Smooth muscle cell (in vitro differentiated cells): ENCODE results near the gene LFNG. TPM values are rescaled to one million over a fixed set of nuclear protein-coding genes. Genes with fewer than 3 reads are reported as not detected.

Experiments
- DNase-seq: peaks from one replicate; lab custom pipeline; 2025; ENCODE audit not compliant: unreplicated experiment; lab: John Stamatoyannopoulos, UW
- H2AFZ ChIP-seq: fragments of 200-600 bp; sonication (generic); 2 replicates; pipeline ENCODE4 v1.6.0; 2016; ENCODE audit warnings: antibody characterized with exemption, low read depth, mild to moderate bottlenecking
- H3F3A ChIP-seq: fragments of 200-600 bp; sonication (generic); 2 replicates; pipeline ENCODE4 v1.6.0; 2017; ENCODE audit warnings: antibody characterized with exemption, low read depth
- H3K27ac ChIP-seq: fragments of 200-600 bp; sonication (generic); 2 replicates; pipeline ENCODE4 v1.5.1; 2016; ENCODE audit warnings: low read depth, mild to moderate bottlenecking
- H3K27me3 ChIP-seq: fragments of 200-600 bp; sonication (generic); 2 replicates; pipeline ENCODE4 v1.6.1; 2016; ENCODE audit warnings: low read depth, mild to moderate bottlenecking
- H3K36me3 ChIP-seq: fragments of 200-600 bp; sonication (generic); 2 replicates; pipeline ENCODE4 v1.5.1; 2016; ENCODE audit warnings: low read depth
- H3K4me1 ChIP-seq: fragments of 200-600 bp; sonication (generic); 2 replicates; pipeline ENCODE4 v1.5.1; 2016; ENCODE audit warnings: low read depth
- H3K4me2 ChIP-seq: fragments of 200-600 bp; sonication (generic); 2 replicates; pipeline ENCODE4 v1.6.0; 2016; ENCODE audit warnings: mild to moderate bottlenecking
- H3K4me3 ChIP-seq: fragments of 200-600 bp; sonication (generic); 2 replicates; pipeline ENCODE4 v1.5.1; 2016; ENCODE audit warnings: mild to moderate bottlenecking
- H3K79me2 ChIP-seq: fragments of 200-600 bp; sonication (generic); 2 replicates; pipeline ENCODE4 v1.6.0; 2016; ENCODE audit warnings: low read depth, mild to moderate bottlenecking
- H3K9ac ChIP-seq: fragments of 200-600 bp; sonication (generic); 2 replicates; pipeline ENCODE4 v1.6.0; 2016; ENCODE audit warnings: low read depth
- H3K9me3 ChIP-seq: fragments of 200-600 bp; sonication (generic); replicated peaks from 2 replicates; pipeline ENCODE4 v1.5.1; 2016; ENCODE audit warnings: low read depth
- H4K20me1 ChIP-seq: fragments of 200-600 bp; sonication (generic); 2 replicates; pipeline ENCODE4 v1.6.0; 2016; ENCODE audit warnings: low read depth
- WGBS: methylation state at CpG from one replicate; pipeline ENCODE4 v1.1.7; 2016; ENCODE audit warnings: low lambda C conversion rate; 5-methylcytosine and 5-hydroxymethylcytosine counted together
- polyA plus RNA-seq: library from polyadenylated mRNA; unstranded; fragments of >200 nt; fragmentation: Nextera tagmentation; extraction: Ambion mirVana; gene quantifications from 2 replicates; pipeline ENCODE4 v1.2.1, GENCODE V29; 2016
- total RNA-seq: library from RNA; depleted of rRNA; stranded (reverse); fragments of >200 nt; gene quantifications from 2 replicates; pipeline ENCODE4 v1.2.3, GENCODE V29; 2014
- TF ChIP-seq, protein P1 (sequence below): fragments of 200-600 bp; sonication (generic); IDR thresholded peaks from 2 replicates; pipeline ENCODE4 v1.5.1; 2017; ENCODE audit warnings: borderline replicate concordance, mild to moderate bottlenecking, antibody characterized with exemption; ENCODE audit not compliant: insufficient read depth, poor library complexity, severe bottlenecking

LFNG gene
- total and polyA plus RNA-seq, 2 experiments from 2014 or later, result 6.0 to 9.8 TPM

DNA sequence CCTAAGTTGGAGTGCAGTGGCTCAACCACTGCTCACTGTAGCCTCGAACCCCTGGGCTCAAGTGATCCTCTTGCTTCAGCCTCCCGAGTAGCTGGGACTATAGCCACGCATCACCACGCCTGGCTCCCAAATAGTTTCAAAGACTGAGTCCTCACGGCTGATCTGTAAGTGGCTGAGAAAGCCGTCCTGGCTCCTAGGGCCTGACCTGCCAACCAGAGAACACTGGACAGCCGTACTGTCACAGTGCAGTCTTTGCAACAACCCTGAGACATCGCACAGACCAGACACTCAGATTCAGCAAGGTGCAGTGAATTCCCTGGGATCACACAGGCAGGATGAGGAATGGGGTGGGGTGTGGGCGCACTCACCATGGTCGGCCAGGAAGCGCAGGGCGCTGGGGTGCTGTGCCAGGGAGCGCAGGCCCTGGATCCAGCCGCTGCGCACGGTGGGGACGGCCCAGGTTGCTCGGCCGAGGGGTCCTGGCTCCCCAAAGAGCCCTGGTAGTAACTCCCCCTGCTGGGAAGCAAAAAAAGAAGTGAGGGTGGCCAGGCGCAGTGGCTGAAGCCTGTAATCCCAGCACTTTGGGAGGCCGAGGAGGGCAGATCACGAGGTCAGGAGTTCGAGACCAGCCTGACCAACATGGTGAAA, 25.1 kb downstream of the LFNG start:
- no peak overlapping the region for H3K27ac ChIP-seq
- H3K9me3 ChIP-seq, result no peaks in the 10 kb centered on the region
- no peak overlapping the region for H3K4me2 ChIP-seq
- no peak overlapping the region for H3K9ac ChIP-seq
- no peaks in the 10 kb centered on the region for H3K79me2 ChIP-seq
- no peaks in the 10 kb centered on the region for H3K4me1 ChIP-seq
- no peak overlapping the region for H3K4me3 ChIP-seq
- TF ChIP-seq, protein P1, sequence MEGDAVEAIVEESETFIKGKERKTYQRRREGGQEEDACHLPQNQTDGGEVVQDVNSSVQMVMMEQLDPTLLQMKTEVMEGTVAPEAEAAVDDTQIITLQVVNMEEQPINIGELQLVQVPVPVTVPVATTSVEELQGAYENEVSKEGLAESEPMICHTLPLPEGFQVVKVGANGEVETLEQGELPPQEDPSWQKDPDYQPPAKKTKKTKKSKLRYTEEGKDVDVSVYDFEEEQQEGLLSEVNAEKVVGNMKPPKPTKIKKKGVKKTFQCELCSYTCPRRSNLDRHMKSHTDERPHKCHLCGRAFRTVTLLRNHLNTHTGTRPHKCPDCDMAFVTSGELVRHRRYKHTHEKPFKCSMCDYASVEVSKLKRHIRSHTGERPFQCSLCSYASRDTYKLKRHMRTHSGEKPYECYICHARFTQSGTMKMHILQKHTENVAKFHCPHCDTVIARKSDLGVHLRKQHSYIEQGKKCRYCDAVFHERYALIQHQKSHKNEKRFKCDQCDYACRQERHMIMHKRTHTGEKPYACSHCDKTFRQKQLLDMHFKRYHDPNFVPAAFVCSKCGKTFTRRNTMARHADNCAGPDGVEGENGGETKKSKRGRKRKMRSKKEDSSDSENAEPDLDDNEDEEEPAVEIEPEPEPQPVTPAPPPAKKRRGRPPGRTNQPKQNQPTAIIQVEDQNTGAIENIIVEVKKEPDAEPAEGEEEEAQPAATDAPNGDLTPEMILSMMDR, result no peak
- no peaks in the 10 kb centered on the region for H3F3A ChIP-seq
- DNase-seq, result no peak
- H3K27me3 ChIP-seq, result no peaks in the 10 kb centered on the region
- peaks cover 10% of the 10 kb centered on the region for H4K20me1 ChIP-seq
- H2AFZ ChIP-seq, result no peak overlapping the region
- no peaks in the 10 kb centered on the region for H3K36me3 ChIP-seq
- 95% methylated on average over 22 of the region's 23 CpGs for WGBS

DNA sequence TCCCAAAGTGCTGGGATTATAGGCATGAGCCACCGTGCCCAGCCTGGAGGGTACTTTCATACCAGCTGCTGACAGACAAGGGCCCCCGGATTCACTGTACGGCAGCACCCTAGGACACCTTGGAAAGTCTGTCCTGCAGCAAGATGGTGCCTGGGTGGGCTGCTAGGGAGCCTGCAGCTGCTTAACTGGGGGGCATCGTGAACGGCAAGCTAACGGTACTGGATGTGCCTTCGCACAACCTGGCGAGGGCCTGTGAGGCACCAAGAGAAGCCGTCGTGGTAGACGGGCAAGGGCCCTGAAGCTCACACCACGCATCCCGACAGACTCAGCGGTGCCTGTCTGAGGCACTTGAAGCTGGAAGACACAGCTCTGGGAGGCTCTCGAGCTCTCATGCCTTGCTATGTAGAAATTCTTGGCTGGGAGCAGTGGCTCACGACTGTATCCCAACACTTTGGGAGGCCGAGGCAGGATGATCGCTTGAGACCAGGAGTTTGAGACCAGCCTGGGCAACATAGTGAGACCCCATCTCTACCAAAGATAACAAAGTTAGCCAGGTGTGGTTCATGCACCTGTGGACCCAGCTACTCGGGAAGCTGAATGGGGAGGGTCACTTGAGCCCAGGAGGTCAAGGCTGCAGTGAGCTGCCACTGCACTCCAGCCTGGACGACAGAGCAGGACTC, 26.3 kb downstream of the LFNG start:
- no peak overlapping the region for H2AFZ ChIP-seq
- no peaks in the 10 kb centered on the region for H3K27me3 ChIP-seq
- no peak overlapping the region for H3K9ac ChIP-seq
- H3K79me2 ChIP-seq, result no peaks in the 10 kb centered on the region
- H3K36me3 ChIP-seq, result no peaks in the 10 kb centered on the region
- no peaks in the 10 kb centered on the region for H3K9me3 ChIP-seq
- no peaks in the 10 kb centered on the region for H3K4me1 ChIP-seq
- DNase-seq, result no peak
- H4K20me1 ChIP-seq, result peaks cover 10% of the 10 kb centered on the region
- 96% methylated on average over 20 of the region's 20 CpGs for WGBS
- H3K4me3 ChIP-seq, result no peak overlapping the region
- no peaks in the 10 kb centered on the region for H3F3A ChIP-seq
- H3K27ac ChIP-seq, result no peak overlapping the region
- H3K4me2 ChIP-seq, result no peak overlapping the region
- TF ChIP-seq, protein P1, result no peak

DNA sequence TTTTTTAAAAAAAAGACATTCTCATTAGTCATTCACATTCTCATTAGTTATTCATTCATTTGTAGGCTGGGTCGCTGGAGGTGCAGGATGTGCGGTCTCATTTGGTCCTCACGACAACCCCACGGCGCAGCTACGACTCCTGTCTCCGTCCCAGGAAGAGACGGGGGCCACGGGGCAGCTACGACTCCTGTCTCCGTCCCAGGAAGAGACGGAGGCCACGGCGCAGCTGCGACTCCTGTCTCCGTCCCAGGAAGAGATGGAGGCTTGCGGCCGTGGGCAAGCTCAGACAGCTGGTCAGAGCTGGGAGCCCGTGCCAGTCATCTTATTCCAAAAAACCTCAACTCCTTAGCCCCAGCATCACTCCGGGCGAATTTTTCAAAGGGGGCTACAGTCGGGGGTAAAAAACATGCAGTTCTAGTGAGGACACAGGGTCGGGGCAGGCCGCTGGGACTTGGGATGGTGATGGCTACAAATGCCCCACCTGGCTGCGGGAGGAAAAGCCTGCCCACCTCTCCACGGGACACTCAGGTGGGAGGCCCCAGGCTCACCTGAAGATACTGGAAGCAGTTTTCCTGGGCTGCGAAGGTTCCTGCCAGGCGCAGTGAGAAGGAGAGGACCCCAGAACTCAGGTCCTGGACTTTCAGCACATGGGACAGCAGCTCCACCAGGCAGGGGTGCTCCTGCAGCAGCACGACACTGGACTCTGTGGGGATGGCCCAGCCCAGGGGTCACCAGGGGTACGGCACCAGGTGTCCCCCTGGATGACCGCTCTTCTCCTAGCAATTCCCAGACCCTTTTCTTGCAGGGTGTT, 27.4 kb downstream of the LFNG start:
- H4K20me1 ChIP-seq, result peaks cover 16% of the 10 kb centered on the region
- H3K4me1 ChIP-seq, result no peaks in the 10 kb centered on the region
- no peak overlapping the region for H3K4me3 ChIP-seq
- H3K27me3 ChIP-seq, result no peaks in the 10 kb centered on the region
- H3K9ac ChIP-seq, result no peak overlapping the region
- TF ChIP-seq, protein P1, result no peak
- no peak overlapping the region for H3K27ac ChIP-seq
- H3K9me3 ChIP-seq, result no peaks in the 10 kb centered on the region
- H3K36me3 ChIP-seq, result no peaks in the 10 kb centered on the region
- WGBS, result 98% methylated on average over 31 of the region's 31 CpGs
- H2AFZ ChIP-seq, result no peak overlapping the region
- H3K4me2 ChIP-seq, result no peak overlapping the region
- no peak for DNase-seq
- H3F3A ChIP-seq, result no peaks in the 10 kb centered on the region
- no peaks in the 10 kb centered on the region for H3K79me2 ChIP-seq
